MV-4-11 (cell line): Measurements from ENCODE around the gene DHRS7.
"Not testable (repeated sequence)": the region's sequence is repeated elsewhere in the genome, so short reads cannot be mapped to it uniquely, and the experiment has no call there.

Experiments
- DNase-seq: peaks from one replicate; lab custom pipeline; 2025; lab: John Stamatoyannopoulos, UW

The DHRS7 gene

GRCh38 chr14:60134702-60135101 lies 30.5 kb downstream of the DHRS7 start:
- DNase-seq, result no peak

GRCh38 chr14:60133487-60133886 lies 31.7 kb downstream of the DHRS7 start:
- DNase-seq, result no peak

GRCh38 chr14:60125918-60126317 lies 39.3 kb downstream of the DHRS7 start:
- DNase-seq, result no peak

- DNase-seq, result peak; percentile 50
Observed at GRCh38 chr14:60116181-60116580, 49.0 kb downstream of the DHRS7 start.

GRCh38 chr14:60114881-60115280 lies 50.3 kb downstream of the DHRS7 start:
- DNase-seq, result no peak

- DNase-seq, result no peak
Observed at GRCh38 chr14:60111732-60112131, 53.5 kb downstream of the DHRS7 start.

GRCh38 chr14:60107477-60107876 lies 57.7 kb downstream of the DHRS7 start:
- DNase-seq, result no peak

GRCh38 chr14:60106339-60106738 lies 58.9 kb downstream of the DHRS7 start:
- DNase-seq, result peak; percentile 41

- DNase-seq, result peak; percentile 61
Observed at GRCh38 chr14:60102389-60102788, 62.8 kb downstream of the DHRS7 start.

- DNase-seq, result no peak
Observed at GRCh38 chr14:60101786-60102185, 63.4 kb downstream of the DHRS7 start.

- not testable (repeated sequence) for DNase-seq
Observed at GRCh38 chr14:60099855-60100254, 65.3 kb downstream of the DHRS7 start.

- DNase-seq, result no peak
Observed at GRCh38 chr14:60097974-60098373, 67.2 kb downstream of the DHRS7 start.

- DNase-seq, result no peak
Observed at GRCh38 chr14:60095781-60096450, 69.3 kb downstream of the DHRS7 start.

GRCh38 chr14:60095231-60095630 lies 70.0 kb downstream of the DHRS7 start:
- DNase-seq, result no peak

GRCh38 chr14:60094306-60094897 lies 70.8 kb downstream of the DHRS7 start:
- DNase-seq, result no peak
